KOPT-K1 (cell line): ENCODE data around the gene ARSB.
"Not testable (repeated sequence)": the region's sequence is repeated elsewhere in the genome, so short reads cannot be mapped to it uniquely, and the experiment has no call there.

ENCODE experiments used
- H3K27ac ChIP-seq: fragments of 200-600 bp; sonication (generic); 2 replicates; pipeline ENCODE4 v1.5.1; 2016; ENCODE audit warnings: antibody characterized with exemption, mild to moderate bottlenecking, low read depth, low read length; ENCODE audit not compliant: poor library complexity, severe bottlenecking
- H3K36me3 ChIP-seq: fragments of 200-600 bp; sonication (generic); 2 replicates; pipeline ENCODE4 v1.5.1; 2017; ENCODE audit warnings: antibody characterized with exemption, mild to moderate bottlenecking, low read length, moderate library complexity; ENCODE audit not compliant: insufficient read depth
- H3K9me3 ChIP-seq: fragments of 200-600 bp; sonication (generic); 2 replicates; pipeline ENCODE4 v1.5.1; 2017; ENCODE audit warnings: antibody characterized with exemption, low read length, mild to moderate bottlenecking; ENCODE audit not compliant: insufficient read depth, poor library complexity, severe bottlenecking

ARSB gene

GRCh38 chr5:78771260-78772205, 213.6 kb downstream of the ARSB start:
- peak overlapping the region; percentile 2 for H3K27ac ChIP-seq
- H3K9me3 ChIP-seq: no peaks in the 10 kb centered on the region
- no peaks in the 10 kb centered on the region for H3K36me3 ChIP-seq

- Histone ChIP-seq H3K27ac (no peak overlapping the region), H3K36me3 (no peaks in the 10 kb centered on the region), H3K9me3 (no peaks in the 10 kb centered on the region)
Measured at GRCh38 chr5:78768781-78769380, 216.2 kb downstream of the ARSB start.

GRCh38 chr5:78766412-78766762, 218.7 kb downstream of the ARSB start:
- H3K36me3 ChIP-seq: no peaks in the 10 kb centered on the region
- H3K27ac ChIP-seq: no peak overlapping the region
- no peaks in the 10 kb centered on the region for H3K9me3 ChIP-seq

GRCh38 chr5:78765756-78766411, 219.2 kb downstream of the ARSB start:
- Histone ChIP-seq H3K27ac (no peak overlapping the region), H3K9me3 (no peaks in the 10 kb centered on the region), H3K36me3 (no peaks in the 10 kb centered on the region)

GRCh38 chr5:78765116-78765515, 220.0 kb downstream of the ARSB start:
- Histone ChIP-seq H3K9me3 (no peaks in the 10 kb centered on the region), H3K36me3 (no peaks in the 10 kb centered on the region), H3K27ac (no peak overlapping the region)

GRCh38 chr5:78763659-78764189, 221.4 kb downstream of the ARSB start:
- H3K9me3 ChIP-seq: no peaks in the 10 kb centered on the region
- no peak overlapping the region for H3K27ac ChIP-seq
- no peaks in the 10 kb centered on the region for H3K36me3 ChIP-seq

- H3K27ac ChIP-seq, H3K36me3 ChIP-seq, H3K9me3 ChIP-seq: not testable (repeated sequence)
Measured at GRCh38 chr5:78762743-78763142, 222.4 kb downstream of the ARSB start.

- no peaks in the 10 kb centered on the region for H3K9me3 ChIP-seq
Measured at GRCh38 chr5:78761840-78762239, 223.3 kb downstream of the ARSB start.

GRCh38 chr5:78760770-78761169, 224.3 kb downstream of the ARSB start:
- Histone ChIP-seq H3K36me3 (no peaks in the 10 kb centered on the region), H3K27ac (no peak overlapping the region), H3K9me3 (no peaks in the 10 kb centered on the region)

More at GRCh38 chr5:78761840-78762239, 223.3 kb downstream of the ARSB start:
- no peak overlapping the region for H3K27ac ChIP-seq
- no peaks in the 10 kb centered on the region for H3K36me3 ChIP-seq

GRCh38 chr5:78760366-78760765, 224.7 kb downstream of the ARSB start:
- H3K9me3 ChIP-seq: no peaks in the 10 kb centered on the region
- no peaks in the 10 kb centered on the region for H3K36me3 ChIP-seq
- no peak overlapping the region for H3K27ac ChIP-seq

GRCh38 chr5:78758169-78758839, 226.8 kb downstream of the ARSB start:
- H3K9me3 ChIP-seq: no peaks in the 10 kb centered on the region

GRCh38 chr5:78757269-78758053, 227.6 kb downstream of the ARSB start:
- no peaks in the 10 kb centered on the region for H3K36me3 ChIP-seq
- H3K9me3 ChIP-seq: no peaks in the 10 kb centered on the region
- H3K27ac ChIP-seq: no peak overlapping the region

More at GRCh38 chr5:78758169-78758839, 226.8 kb downstream of the ARSB start:
- Histone ChIP-seq H3K36me3 (no peaks in the 10 kb centered on the region), H3K27ac (no peak overlapping the region)

- H3K27ac ChIP-seq: no peak overlapping the region
Measured at GRCh38 chr5:78756858-78757257, 228.3 kb downstream of the ARSB start.

GRCh38 chr5:78755822-78756429, 229.2 kb downstream of the ARSB start:
- Histone ChIP-seq H3K9me3 (no peaks in the 10 kb centered on the region), H3K36me3 (no peaks in the 10 kb centered on the region), H3K27ac (no peak overlapping the region)

More at GRCh38 chr5:78756858-78757257, 228.3 kb downstream of the ARSB start:
- Histone ChIP-seq H3K9me3 (no peaks in the 10 kb centered on the region), H3K36me3 (no peaks in the 10 kb centered on the region)
